ENCODE measurements around the gene MAN2B1.

MAN2B1 gene

GRCh38 chr19:12610540-12611360, 55.8 kb downstream of the MAN2B1 start, which contains the start of the genes ZNF490 and ZNF791:
TSS of gene ZNF490 (minus strand) at chr19:12610813. CDS start at chr19:12610680, 133 bp downstream.
TSS of gene ZNF791 (plus strand) at chr19:12610920. CDS start at chr19:12611080, 160 bp downstream.
- peak; percentile 99 for DNase-seq

GRCh38 chr19:12607631-12608030, 58.9 kb downstream of the MAN2B1 start:
- no peak for DNase-seq

DNA sequence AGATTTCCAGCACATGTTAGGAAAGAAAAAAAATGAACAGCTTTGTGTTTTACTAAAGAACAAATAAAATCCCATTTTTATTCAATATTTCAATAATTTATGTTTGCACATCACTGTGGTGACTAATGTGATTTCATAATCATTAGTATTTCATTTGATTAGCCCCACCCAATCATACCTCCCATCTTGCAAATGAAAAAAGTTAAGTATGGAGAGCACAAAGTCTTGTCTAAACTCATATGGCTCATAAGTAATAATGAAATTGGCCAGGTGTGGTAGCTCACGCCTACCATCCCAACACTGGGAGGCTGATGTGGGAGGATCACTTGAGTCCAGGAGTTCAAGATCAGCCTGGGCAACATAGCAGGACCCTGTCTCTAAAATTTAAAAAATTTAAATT, 59.7 kb downstream of the MAN2B1 start:
- DNase-seq = no peak

DNA sequence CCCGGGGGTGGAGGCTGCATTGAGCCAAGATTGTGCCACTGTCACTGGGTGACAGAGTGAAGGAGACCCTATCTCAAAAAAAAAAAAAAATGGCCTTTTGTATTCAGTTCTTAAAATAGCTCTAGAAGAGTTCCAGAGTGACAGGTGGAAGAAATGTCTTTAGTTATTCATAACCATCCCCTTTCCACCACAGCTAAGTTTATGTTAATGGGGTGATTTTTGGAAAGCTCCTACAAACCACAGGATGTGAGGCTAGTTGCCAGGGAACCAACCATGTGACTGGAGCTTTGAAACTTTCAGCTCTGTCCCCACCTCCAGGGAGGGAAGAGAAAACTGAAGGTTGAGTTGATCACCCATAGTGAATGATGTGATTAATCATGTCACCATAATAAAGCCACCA, 62.8 kb downstream of the MAN2B1 start:
- no peak for DNase-seq

DNA sequence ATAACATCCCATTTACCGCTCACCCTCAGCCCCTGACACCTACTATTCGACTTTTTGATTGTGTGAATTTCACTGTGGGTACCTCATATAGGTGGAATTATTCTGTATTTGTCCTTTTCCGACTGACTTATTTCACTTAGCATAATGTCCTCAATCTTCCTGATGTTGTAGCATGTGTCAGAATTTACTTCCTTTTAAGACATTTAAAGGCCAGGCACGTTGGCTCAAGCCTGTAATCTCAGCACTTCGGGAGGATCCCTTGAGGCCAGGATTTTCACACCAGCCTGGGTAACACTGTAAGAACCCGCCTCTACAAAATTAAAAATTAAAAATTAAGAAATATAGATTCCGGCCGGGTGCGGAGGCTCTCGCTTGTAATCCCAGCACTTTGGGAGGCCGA, 68.9 kb downstream of the MAN2B1 start:
- DNase-seq = no peak

GRCh38 chr19:12596927-12597548, 69.5 kb downstream of the MAN2B1 start:
- no peak for DNase-seq

Measured in NCI-H69 (cell line).